ENCODE measurements around the gene SNORC. TPM values are rescaled to one million over a fixed set of nuclear protein-coding genes. Genes with fewer than 3 reads are reported as not detected.

SNORC gene
- 0.33 and 0.34 TPM in 2 replicates for total RNA-seq

DNA sequence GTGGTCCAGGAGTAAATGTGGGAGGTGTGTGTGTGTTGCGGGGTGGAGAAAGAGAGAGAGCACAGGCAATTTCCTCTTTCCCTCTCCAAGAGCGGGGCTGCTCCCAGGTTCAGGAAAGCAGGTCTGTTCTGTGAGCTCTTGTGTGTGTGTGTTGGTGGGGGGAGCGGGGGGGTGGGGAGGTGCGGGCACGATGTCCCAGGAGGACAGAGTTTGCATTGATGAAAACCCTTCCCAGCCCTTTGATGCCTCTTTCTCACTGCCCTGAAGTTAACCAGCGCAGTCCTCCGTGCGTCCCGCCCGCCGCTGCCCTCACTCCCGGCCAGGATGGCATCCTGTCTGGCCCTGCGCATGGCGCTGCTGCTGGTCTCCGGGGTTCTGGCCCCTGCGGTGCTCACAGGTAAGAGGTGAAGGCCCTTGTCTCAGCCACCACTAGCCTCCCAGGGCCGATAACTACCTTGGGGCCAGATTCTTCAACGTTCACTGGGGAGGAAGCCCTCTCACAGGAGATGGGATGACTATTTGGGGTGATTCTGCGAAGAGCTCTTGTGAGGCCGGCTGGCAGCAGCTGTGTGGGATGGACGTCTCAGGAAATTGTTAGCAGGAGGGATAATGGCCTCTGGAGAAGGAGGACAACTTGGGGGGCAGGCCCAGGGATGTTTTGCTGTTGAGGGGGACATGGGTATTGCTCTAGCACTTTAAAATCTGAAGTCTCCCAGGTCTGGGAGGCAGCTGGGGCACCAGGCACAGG, at the start of gene SNORC:
SNORC (plus strand) TSS at position 247 of the 748 bp plus-strand sequence; CDS start at position 325, 78 bp downstream.

Other genes with a start within 250 kb of the SNORC start
- 0.11 TPM in 1 of 2 replicates, not detected in the other for gene EFHD1, start 236.7 kb upstream of the SNORC start, total RNA-seq
- 50.7 and 53.4 TPM in 2 replicates for gene GIGYF2, start 172.9 kb upstream of the SNORC start, total RNA-seq
- gene KCNJ13, start 93.7 kb upstream of the SNORC start, total RNA-seq: not detected in 2 replicates
- gene NGEF, start 143.0 kb downstream of the SNORC start, total RNA-seq: under 0.01 and 0.22 TPM in 2 replicates
- not detected in 2 replicates for gene NEU2, start 162.4 kb downstream of the SNORC start, total RNA-seq
- gene INPP5D, start 190.1 kb downstream of the SNORC start, total RNA-seq: 27.7 and 45.4 TPM in 2 replicates